AG09309 (cell line): ENCODE data around the gene RUFY3.
"Not testable (repeated sequence)": the region's sequence is repeated elsewhere in the genome, so short reads cannot be mapped to it uniquely, and the experiment has no call there.

Source experiments
- DNase-seq: peaks from one replicate; pipeline ENCODE4 v3.0.0-alpha.2; 2010; ENCODE audit warnings: low read depth
- H3K4me3 ChIP-seq: 2 replicates; pipeline ENCODE4 v1.5.1; 2011; ENCODE audit warnings: mild to moderate bottlenecking, low read depth, low read length, moderate library complexity; ENCODE audit not compliant: control insufficient read depth
- CTCF ChIP-seq: IDR thresholded peaks from 2 replicates; pipeline ENCODE4 v1.5.1; 2011; ENCODE audit warnings: mild to moderate bottlenecking, low read depth, low read length, inconsistent platforms; ENCODE audit not compliant: insufficient read depth, control insufficient read depth; ENCODE audit errors: missing control alignments

Gene RUFY3

DNA sequence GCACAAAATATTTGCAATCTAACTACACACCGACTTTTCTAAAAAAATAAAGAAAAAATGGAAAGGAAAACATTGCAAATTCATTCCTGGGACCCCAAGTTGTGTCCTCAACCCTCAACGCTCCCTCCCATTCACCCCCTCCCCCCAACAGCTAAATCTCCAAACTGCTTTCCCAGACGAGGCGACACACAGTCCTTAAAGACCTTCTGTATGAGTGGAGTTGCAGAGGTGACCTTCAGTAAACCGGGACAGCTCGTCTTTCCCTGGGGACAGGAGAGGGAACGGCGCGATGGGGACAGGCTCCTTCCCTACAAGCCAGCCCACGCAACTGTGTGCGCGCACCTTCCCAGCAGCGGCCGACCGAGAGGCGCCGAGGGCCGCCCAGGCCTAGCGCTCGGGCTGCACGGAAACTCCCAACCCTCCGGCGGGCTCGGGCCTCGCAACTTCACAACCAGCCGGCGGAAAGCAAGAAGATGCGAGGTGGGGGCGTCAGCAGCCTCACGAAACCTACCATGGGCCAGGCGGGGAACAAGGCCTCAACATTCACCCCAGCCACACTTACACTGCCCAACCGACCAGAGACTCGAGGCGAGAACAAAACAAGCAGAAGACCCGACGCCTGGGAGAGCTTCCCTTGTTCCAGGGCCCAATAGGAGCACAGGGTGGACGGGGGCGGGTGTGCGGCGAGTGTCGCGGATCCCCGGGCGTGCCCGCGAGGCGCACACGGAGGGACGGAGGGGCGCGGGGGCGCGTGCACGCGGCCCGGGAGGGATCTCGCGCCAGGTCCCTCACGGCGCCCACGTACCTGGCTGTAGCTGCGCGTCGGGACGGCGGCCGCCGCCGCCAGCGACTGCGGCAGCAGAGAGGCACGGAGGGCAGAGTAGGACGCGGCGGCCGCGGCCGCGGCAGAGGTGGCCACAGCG, 117.2 kb downstream of the RUFY3 start:
- H3K4me3 ChIP-seq = peak overlapping the region; percentile 68
- no peak for TF ChIP-seq CTCF
- no peak for DNase-seq

DNA sequence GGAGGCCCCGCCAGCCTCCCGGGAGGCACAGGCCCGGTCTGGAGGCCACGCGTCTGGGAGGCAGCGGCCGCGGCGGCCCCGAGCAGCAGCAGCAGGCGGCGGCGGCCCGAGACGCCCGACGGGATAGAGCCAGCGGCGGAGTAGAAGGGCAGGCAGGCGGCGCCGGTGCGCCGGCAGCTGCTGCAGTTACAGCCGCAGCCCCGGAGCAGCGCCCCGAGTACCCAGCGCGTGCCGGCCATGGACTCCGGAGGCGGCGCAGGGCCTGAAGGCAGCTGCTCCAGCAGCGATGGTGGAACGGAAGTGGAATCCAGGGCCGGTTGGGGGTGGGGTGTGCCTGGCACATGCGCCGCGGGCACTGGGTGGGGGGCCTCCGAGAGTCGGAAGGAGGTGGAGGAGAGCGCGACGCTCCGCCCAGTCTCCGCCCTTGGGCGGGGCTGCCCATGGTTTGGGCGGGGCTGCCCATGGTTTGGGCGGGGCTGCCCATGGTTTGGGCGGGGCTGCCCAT, 117.9 kb downstream of the RUFY3 start, which contains the start of gene GRSF1:
Gene GRSF1 (minus strand): TSS at position 302 of the 505 bp plus-strand sequence. CDS start 63 bp downstream, at position 239.
- peak within 1 kb of the TSS; percentile 68 for H3K4me3 ChIP-seq
- peak; percentile 59 for DNase-seq
- TF ChIP-seq CTCF = no peak

DNA sequence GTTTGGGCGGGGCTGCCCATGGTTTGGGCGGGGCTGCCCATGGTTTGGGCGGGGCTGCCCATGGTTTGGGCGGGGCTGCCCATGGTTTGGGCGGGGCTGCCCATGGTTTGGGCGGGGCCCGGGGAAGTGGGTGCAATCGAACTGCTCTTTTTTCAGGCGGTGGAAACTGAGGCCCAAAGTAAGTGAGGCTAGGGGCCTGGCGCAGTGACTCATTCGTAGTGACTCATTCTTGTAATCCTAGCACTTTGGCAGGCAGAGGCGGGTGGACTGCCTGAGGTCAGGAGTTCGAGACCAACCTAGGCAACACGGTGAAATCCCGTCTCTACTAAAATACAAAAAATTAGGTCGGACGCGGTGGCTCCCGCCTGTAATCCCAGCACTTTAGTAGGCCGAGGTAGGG, 118.4 kb downstream of the RUFY3 start:
- not testable (repeated sequence) for H3K4me3 ChIP-seq, DNase-seq

DNA sequence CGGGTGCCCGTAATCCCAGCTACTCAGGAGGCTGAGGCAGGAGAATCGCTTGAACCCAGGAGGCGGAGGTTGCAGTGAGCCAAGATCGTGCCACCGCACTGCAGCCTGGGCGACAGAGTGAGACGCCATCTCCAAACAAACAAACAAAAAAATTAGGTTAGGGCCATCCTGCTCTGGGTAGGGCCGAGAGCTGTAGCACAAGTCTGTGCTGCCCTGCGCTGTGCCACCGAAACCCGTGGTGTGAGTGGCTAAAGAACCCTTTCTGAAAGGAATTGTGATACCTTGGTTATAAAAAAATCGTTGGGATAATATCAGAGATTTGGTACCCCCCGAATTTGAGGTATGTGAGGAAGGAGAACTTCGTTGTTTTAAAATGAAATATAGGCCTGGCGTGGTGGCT, 118.9 kb downstream of the RUFY3 start:
- not testable (repeated sequence) for DNase-seq, H3K4me3 ChIP-seq

DNA sequence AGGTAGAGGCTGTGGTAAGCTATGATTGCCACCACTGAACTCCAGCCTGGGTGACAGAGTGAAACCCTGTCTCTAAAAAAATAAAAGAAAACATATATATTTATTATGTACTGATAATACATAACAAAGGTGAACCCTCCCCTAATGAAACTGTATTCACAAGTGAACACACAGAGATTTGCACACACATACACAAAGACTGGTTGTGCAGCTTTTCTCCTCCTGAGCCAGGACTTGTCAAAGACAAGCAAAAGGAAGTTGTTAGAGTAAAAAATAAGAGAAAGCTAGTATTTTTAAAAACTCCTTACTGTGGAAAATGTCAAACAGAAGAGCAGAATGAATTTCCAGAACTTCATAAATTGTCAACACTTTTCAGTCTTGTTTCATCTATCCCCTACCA, 119.4 kb downstream of the RUFY3 start:
- no peak for DNase-seq
- no peak overlapping the region for H3K4me3 ChIP-seq
- no peak for TF ChIP-seq CTCF

DNA sequence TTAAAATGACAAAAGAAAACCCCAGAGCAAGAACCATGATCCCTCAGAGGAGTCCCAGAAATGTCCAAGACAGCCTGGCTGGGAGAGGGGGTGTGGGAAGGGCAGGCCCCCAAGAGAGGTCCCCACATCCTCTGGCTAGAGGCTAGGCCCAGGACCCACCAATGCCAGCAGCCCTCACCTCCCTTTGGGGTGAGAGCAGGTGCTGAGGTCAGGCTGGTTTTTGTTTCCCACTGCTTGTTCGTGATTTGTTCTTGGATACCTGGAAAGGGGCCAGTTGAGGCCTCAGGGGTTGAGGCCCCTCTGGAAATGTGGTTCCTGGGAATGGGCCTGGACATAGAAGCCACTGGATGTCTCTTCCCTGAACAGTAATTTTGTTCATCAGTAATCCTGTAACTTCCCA, 120.2 kb downstream of the RUFY3 start:
- no peak for TF ChIP-seq CTCF

GRCh38 chr4:70842761-70843435, 121.1 kb downstream of the RUFY3 start:
- no peak for DNase-seq
- no peak overlapping the region for H3K4me3 ChIP-seq
- TF ChIP-seq CTCF = no peak

More for the DNA sequence above, 120.2 kb downstream of the RUFY3 start:
- H3K4me3 ChIP-seq = no peak overlapping the region
- no peak for DNase-seq
